ENCODE data around the gene TCF15.

DNA sequence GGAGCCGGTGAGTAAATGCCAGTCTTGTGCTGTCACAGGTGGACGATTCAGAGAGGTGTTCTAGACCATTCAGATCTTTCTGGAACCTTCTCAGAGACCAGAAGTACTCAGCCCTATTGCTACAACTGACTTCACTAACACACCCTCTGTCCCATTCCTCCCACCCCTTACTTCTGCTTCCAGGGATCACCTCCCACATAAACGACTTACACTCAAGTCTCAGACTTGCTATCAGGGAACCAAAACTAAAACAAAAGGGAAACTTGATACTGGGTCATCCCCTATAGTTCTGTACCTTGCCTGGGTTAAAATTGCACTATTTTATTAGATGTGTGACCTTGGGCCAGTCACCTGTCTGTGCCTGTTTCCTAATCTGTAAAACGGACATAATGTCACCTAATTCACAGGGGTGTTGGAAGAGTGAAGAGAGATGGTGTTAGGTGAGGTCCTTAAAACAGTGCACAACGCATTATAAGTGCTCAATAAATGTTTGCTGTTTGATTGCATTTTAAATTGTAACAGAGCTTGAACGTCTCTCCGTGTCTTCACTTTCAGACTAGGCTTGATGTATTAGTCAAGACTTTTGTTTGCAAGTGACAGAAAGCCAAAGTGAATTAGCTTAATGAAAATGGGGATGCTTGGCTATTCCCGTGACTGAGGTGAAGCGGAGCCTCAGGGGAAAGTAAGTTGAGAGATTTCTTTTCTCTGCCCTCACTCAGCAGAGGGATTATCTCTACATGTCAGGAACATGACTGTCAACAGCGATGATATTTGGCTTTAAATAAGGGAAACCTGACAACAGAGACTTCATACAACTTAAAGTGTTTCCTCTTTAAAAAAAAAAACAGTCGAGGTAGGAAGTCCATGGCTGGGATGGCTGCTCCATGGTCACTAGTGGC is 45.9 kb upstream of the TCF15 start:
- TF ChIP-seq USF2 (IDR thresholded peaks at IDR 0.05) (no peak), HMGXB4 (CRISPR knock-in tag; IDR thresholded peaks at IDR 0.05; ENCODE audit: borderline replicate concordance) (no peak), POLR2A (IDR thresholded peaks at IDR 0.05; ENCODE audit: low read length) (no peak), SREBF2 (IDR thresholded peaks at IDR 0.05) (no peak), CHD2 (IDR thresholded peaks at IDR 0.05; ENCODE audit: low read length, partially characterized antibody) (no peak), KDM1A (IDR thresholded peaks at IDR 0.05; ENCODE audit: low read depth) (no peak), RFX5 (IDR thresholded peaks at IDR 0.05) (no peak), MAFK (IDR thresholded peaks at IDR 0.05; ENCODE audit: partially characterized antibody) (no peak), HOXA7 (CRISPR knock-in tag; IDR thresholded peaks at IDR 0.05) (no peak), JUN (IDR thresholded peaks at IDR 0.05) (no peak), BHLHE40 (IDR thresholded peaks at IDR 0.05; ENCODE audit: low read depth, low read length) (no peak)
- TF ChIP-seq, protein P1, sequence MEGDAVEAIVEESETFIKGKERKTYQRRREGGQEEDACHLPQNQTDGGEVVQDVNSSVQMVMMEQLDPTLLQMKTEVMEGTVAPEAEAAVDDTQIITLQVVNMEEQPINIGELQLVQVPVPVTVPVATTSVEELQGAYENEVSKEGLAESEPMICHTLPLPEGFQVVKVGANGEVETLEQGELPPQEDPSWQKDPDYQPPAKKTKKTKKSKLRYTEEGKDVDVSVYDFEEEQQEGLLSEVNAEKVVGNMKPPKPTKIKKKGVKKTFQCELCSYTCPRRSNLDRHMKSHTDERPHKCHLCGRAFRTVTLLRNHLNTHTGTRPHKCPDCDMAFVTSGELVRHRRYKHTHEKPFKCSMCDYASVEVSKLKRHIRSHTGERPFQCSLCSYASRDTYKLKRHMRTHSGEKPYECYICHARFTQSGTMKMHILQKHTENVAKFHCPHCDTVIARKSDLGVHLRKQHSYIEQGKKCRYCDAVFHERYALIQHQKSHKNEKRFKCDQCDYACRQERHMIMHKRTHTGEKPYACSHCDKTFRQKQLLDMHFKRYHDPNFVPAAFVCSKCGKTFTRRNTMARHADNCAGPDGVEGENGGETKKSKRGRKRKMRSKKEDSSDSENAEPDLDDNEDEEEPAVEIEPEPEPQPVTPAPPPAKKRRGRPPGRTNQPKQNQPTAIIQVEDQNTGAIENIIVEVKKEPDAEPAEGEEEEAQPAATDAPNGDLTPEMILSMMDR (IDR thresholded peaks at IDR 0.05): no peak
